GM12892 (cell line): ENCODE results near the gene SPATA31D3.

Source experiments
- POLR2A ChIP-seq: IDR thresholded peaks from 2 replicates; pipeline ENCODE4 v1.6.1; 2011; ENCODE audit warnings: low read depth, low read length, control low read depth
- POLR2AphosphoS5 ChIP-seq: IDR thresholded peaks from 2 replicates; pipeline ENCODE4 v1.6.1; 2011; ENCODE audit warnings: low read depth, low read length, control low read depth
- TAF1 ChIP-seq: IDR thresholded peaks from 2 replicates; pipeline ENCODE4 v1.6.1; 2011; ENCODE audit warnings: low read depth, mild to moderate bottlenecking, control low read depth, low read length, borderline replicate concordance

DNA sequence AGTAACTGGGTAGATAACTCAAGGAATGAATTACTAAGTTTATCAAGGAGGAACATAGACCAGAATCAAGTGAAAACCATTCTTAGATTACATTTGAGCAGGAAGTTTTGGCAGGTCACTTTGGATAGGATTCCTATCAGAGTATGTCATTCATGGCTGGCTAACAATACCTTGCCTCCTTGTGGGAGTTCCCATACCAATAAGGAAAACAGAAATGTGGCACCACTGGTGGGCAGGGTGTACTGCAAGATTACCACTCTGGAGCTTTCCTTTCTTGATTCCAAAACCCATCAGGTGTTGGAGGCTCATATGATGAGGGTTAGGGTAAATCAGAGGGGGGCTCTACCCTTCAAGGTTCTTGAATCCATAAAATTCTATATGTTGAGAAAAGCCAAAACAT is 26.7 kb downstream of the SPATA31D3 start:
- TF ChIP-seq POLR2A (no peak), POLR2AphosphoS5 (no peak), TAF1 (no peak)
